CMK (cell line): ENCODE measurements around the gene NLRP6.
"Not testable (repeated sequence)": the region's sequence is repeated elsewhere in the genome, so short reads cannot be mapped to it uniquely, and the experiment has no call there.

Experiments used
- DNase-seq: peaks from one replicate; pipeline ENCODE4 v3.0.0-alpha.2; 2010; ENCODE audit warnings: low read depth

NLRP6 gene

DNA sequence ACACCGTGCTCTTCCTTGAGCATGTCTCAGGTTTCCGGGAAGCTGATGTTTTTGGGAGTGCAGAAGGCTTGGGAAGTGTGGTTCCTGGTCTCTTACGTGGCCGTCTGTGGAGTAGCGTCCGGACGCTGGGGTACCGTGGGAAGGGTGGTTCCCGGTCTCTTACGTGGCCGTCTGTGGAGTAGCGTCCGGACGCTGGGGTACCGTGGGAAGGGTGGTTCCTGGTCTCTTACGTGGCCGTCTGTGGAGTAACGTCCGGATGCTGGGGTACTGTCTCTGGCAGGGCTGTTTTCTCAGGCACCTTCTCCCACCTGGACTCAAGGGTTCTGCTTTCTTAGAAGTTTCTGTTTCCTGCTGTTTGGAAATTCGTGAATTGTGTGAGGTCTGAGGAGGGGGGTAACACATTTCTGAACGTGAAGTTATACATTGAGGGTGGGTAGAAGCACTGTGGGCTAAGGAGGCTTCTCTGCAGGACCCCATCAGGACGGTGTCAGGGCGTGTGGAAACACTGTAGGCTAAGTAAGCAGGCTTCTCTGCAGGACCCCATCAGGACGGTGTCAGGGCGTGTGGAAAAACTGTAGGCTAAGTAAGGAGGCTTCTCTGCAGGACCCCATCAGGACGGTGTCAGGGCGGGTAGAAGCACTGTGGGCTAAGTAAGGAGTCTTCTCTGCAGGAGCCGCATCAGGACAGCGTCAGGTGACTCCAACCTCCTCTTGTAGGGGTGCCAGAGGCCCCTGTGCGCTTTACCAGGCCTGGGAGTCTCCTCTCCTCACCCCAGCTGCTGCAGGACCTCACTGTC lies 47.8 kb downstream of the NLRP6 start:
- DNase-seq, result no peak

DNA sequence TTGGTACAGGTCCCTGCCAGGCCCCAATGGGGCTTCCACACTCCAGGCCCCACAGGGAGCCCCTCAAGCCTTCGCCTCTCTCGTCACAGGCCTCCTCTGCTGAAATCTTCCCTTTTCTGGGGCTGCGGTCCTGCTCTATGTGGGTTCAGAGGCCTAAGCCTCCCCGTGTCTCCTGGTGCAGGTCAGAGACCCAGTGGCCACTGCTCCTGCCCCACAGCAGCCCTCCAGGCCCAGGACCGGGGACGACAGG lies 48.3 kb downstream of the NLRP6 start:
- no peak for DNase-seq

DNA sequence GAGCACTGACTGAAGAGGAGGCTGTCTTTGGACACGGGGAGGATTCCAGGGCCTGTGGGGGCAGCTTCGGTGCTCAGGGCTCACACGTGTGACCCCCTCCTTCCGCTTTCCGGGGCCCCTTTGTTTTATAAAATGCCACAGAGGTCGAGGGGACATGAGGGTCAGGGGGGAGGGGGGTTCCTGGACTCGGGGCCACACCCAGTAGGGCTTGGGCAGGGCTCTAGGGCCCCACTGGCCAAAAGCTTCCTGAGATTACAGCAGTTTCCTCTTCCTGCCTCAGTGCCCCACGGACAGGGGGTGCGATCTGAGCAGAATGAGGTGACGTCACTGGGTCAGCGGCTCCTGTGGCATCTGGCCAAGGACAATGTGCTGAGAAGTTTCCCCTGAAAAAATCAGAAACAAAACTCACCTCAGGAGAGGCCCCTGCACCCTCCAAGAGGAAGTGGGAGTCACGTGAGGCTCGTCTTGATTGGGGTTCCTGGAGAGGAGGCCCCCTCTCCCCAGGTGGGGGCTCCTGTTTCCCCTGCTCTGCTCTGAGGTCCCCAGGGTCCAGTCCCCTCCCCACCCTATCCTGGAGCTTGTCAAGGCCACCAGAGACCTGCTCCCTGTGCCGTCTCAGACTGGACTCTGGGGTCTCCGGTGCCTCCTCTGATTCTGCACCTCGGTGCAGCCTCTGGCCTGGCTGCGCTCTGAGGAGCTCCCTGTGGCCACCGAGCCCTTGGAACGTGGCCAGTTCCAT lies 48.8 kb downstream of the NLRP6 start:
- DNase-seq, result peak; percentile 83

DNA sequence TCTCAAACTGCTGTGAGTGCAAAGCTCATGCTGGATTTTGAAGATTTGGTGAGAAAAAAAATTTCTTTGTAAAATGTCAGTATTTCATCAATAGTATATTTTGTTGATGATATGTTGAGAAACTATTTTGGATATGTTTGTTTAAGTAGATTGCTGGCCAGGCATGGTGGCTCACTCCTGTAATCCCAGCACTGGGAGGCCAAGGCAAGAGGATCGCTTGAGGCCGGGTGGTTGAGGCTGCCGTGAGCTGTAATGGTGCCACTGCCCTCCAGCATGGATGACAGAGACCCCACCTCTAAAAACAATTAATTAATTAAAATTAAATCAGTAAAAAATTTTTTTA lies 49.3 kb downstream of the NLRP6 start:
- no peak for DNase-seq

DNA sequence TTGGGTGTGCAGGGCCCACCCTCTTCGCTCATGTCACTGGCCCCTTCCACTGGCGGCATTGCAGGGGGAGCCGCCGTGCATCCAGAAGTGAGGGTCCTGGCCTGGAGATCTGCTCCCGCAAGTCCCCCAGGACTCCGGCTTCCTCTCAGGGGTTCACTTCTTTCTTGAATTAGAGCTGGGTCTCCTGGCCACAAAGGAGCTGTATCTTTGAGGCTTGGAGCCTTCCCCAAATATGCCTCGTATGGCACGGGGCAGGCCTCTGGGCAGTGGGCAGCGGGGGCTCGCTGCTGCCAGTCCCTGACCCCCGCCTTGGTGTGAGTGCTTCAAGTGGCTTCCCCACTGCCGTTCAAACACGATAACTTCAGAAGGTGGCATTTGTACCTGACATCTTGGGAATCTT lies 49.8 kb downstream of the NLRP6 start:
- DNase-seq, result no peak

DNA sequence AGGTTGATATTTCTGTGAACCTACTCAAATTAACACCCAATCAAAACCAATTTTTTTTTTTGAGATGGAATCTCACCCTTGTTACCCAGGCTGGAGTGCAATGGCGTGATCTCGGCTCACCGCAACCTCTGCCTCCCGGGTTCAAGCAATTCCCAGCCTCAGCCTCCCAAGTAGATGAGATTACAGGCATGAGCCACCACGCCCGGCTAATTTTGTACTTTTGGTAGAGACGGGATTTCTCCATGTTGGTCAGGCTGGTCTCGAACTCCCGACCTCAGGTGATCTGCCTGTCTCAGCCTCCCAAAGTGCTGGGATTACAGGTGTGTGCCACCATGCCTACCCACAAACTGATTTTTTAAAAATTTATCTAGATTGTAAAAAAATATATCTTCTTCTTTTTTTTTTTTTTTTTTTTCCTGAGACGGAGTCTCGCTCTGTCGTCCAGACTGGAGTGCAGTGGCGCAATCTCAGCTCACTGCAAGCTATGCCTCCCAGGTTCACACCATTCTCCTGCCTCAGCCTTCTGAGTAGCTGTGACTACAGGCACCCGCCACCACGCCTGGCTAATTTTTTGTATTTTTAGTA lies 50.4 kb downstream of the NLRP6 start:
- DNase-seq, result not testable (repeated sequence)

DNA sequence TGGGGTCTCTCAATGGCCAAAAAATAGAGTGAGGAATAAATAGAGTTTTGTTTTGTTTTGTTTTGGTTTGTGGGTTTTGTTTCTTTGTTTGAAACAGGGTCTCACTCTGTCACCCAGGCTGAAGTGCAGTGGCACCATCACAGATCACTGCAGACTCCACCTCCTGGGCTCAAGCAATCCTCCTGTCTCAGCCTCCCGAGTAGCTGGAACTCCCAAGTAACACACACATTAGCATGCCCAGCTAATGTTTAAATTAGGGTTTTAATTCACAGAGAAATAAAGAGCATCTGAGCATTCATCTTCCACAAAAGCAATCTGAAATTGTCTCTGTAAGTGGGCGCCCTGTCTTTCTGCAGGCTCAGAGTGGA lies 51.7 kb downstream of the NLRP6 start:
- DNase-seq, result no peak

DNA sequence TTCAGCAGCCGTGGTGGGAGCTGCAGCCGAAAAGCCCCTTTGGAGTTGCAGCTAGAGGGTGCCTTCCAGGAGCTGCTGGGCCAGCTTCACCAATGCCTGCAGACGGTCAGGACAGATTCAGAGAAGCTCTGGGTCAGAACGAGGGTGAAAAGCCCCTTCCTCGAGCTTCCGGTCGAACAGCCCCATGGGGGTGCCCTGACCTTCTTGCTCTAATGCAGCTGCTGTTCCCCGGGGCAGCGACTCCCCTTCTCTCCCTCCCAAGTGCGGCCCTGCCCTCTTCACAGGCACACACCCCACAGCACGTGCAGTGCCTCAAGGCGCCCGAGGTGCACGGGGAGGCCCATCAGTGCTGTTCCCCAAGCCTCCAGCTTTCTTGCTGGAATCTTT lies 52.1 kb downstream of the NLRP6 start:
- no peak for DNase-seq

DNA sequence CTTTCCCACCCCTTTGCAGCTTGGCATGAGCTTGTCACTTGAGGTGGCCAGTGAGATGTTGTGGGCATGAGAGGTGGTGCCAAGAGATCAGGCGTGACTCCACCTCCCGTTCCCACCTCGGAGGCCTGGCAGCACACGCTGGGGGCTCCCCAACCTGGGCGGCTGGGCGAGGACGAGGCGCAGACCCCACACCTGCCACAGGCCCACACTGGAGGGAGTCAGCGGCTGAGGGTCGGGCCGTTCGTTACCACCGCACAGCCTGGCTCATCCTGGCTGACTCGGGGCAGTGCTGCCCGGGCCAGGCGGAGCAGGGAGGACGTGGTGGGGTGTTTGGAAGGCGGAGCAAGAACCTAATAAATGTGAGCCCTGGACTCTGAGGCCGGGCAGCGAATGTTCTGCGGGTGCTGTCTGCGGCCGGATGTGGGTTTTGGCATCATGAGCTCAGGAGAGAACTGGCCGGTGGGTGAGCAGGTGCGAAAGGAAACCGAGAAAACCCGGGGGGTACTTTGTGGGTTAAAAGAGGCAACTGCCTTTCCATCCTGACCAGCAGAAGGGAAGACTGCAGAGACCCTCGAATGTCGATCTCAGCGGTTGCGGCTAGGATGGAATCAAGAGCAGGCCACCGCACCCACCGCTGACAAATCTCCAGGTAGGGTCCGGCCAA lies 52.6 kb downstream of the NLRP6 start:
- DNase-seq, result no peak

DNA sequence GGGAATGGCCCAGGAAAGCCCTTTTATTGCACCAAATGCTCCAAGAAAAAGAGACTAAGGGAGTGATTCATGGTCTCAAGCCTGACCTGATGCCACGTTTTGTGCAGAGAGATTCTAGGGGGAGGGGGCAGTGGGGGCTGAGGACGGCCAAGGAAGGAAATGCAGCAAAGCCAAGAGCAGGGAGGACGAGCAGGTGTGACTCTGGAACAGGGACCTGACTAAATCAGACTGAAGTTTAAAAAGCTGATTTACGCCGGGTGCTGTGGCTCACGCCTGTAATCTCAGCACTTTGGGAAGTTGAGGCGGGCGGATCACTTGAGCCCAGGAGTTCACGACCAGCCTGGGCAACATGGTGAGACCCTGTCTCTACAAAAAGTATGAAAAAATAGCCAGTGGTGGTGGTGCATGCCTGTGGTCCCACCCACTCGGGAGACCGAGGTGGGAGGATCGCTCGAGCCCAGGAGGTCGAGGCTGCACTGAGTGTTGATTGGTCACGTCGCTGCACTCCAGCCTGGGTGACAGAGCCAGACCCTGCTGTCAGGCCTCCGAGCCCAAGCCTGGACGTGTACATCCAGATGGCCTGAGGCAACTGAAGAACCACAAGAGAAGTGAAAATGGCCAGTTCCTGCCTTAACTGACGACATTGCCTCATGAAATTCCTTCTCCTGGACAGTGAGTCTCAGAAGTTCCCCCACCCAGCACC lies 53.3 kb downstream of the NLRP6 start:
- DNase-seq, result no peak

DNA sequence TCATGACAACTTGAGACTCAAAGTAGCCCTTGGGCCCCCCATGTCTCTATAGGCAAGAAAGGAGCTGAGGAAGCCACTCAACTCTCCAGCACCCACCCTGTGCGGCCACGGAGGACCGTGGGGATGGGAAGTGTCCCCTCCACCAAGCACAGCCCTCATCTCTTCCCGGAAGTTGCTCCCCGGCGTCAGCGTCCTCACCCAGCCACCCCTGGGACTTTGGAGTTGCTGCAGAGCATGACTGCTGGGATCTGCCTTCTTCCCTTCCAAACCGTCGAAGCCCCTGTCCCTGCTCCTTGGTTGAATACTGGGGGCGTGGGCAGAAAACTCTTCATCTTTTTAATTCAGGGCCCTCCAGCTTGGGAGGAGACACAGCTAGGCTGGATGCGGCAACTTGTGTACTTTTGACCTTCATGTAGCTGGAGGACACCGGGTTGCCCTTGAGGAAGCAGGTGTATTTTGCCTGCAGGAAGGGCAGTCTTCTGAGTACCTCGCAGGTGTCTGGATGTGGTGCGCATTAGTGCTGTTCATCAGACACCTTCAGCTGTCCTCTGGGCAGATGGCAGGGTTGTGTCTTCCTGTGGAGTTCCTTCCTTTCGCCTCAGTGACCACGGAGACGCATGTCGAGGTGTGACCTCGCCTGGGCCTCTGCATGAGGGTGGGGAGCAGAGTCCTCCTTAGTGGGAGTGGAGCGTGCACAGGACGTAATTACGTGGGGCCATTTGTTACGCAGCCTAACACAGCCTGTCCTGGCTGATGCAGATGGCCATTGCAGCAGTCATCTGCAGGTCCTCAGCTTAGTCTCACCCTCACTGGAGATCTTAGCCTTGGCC lies 54.7 kb downstream of the NLRP6 start:
- DNase-seq, result no peak

DNA sequence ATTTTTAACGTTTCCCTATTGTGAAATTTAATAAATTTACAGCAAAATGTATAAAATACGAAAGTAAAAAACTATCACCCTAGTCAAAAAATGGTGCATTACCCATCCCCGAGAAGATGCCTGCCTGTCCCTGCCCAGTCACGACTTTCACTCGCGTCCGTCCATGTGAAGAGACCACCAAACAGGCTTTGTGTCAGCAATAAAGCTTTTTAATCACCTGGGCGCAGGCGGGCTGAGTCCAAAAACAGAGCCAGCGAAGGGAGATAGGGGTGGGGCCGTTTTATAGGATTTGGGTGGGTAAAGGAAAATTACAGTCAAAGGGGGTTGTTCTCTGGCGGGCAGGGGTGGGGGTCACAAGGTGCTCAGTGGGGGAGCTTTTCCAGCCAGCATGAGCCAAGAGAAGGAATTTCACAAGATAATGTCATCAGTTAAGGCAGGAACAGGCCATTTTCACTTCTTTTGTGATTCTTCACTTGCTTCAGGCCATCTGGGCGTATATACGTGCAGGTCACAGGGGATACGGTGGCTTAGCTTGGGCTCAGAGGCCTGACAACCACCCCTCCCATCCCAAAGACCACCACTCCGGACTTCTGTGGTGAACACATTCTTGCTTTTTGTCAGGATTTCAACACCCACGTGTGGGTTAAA lies 55.5 kb downstream of the NLRP6 start:
- not testable (repeated sequence) for DNase-seq

DNA sequence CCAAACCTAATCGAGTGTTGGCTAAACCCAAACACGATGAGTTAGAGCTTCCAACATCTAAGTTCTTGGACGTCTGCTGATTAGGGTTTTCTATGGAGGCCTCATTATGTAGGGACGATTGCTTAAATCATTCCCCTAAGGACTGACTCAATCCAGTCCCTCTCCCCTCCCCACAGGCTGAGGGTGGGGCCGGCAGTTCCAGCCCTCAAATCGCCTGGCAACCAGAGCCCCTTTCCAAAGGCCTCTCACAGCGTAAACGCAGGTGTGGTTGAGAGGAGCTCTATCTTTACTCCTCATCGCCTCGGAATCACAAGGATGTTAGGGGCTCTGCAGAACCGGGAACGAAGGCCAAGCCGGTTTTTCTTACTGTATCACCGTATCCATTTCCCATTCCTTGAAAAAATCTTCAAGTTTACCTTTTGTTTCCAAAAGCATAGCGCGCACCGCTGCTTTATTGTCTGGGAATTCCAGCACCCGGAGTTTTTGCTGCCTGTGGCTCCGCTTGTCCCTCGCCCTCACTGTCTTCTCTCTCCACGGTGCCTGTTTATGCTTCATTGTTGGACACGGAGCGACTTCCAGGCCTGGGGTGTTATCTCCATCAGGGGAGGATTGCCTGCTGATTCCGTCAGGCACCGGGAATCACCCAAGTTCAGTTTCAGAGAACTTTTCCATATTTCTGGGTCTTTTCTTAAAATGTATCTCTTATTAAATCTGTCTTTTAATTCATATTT lies 56.2 kb downstream of the NLRP6 start:
- no peak for DNase-seq
